Measurements from ENCODE around the gene SYT17.

GRCh38 chr16:19282101-19282500 is 114.1 kb downstream of the SYT17 start:
- TF ChIP-seq CTCF (conservative IDR thresholded peaks at IDR 0.05; ENCODE audit: low read depth, low read length): no peak
- TF ChIP-seq EZH2 (IDR thresholded peaks at IDR 0.05; ENCODE audit: low read length, unreplicated experiment): no peak
